ENCODE results near the gene HYDIN. TPM values are rescaled to one million over a fixed set of nuclear protein-coding genes. Genes with fewer than 3 reads are reported as not detected.

HYDIN gene
- total and polyA plus RNA-seq, 2 experiments from 2014 or later: 3.1 to 7.7 TPM

DNA sequence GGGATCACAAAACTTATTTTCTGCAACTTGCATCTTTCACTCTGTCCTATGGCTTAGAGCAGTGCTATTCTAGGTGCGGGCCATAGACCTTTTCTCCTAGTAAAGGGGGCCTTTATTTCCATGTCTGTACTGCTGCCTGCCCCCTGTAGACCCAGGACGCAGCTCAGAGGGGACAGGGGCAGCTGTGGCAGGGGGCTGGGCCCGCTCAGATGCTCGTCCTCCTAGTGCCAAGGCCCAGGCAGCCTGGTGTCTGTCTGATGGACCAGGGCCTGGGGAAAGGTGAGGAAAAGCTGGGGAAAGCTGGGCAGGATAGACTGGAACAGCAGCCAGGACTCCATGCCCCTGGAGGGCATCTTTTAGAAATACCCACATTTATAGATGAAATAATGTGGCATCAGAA lies 455.1 kb downstream of the HYDIN start:
- peaks cover 5% of the 10 kb centered on the region; the same call in 1 of the 3 replicates for H3K4me1 Mint-ChIP-seq
- no peak for ATAC-seq
- peaks cover 3% of the 10 kb centered on the region; the same call in 2 of the 3 replicates for H3K9me3 Mint-ChIP-seq

More for the DNA sequence above, 455.1 kb downstream of the HYDIN start:
- Mint-ChIP-seq H3K27me3 (ENCODE audit: insufficient read depth, low read depth, poor library complexity) (peaks cover 12% of the 10 kb centered on the region), H3K36me3 (ENCODE audit: low read depth) (peaks cover 41% of the 10 kb centered on the region), H3K27ac (no peak overlapping the region), H3K4me3 (no peak overlapping the region)
- no peak overlapping the region for H3K27ac ChIP-seq (ENCODE audit: low read depth)
- no peaks in the 10 kb centered on the region for H3K27me3 ChIP-seq (ENCODE audit: insufficient read depth)
- peaks cover 3% of the 10 kb centered on the region; the same call in 1 of the 2 replicates for H3K4me1 ChIP-seq (ENCODE audit: insufficient read depth)
- no peak overlapping the region for H3K4me3 ChIP-seq
- no peak for DNase-seq (ENCODE audit: low spot score)
- H3K9me2 ChIP-seq (ENCODE audit: insufficient read depth): no peaks in the 10 kb centered on the region
- H3F3A ChIP-seq (replicated peaks; ENCODE audit: low read depth): peaks cover 2% of the 10 kb centered on the region; the same call in 1 of the 2 replicates
- H2AFZ ChIP-seq: no peak overlapping the region
- H4K20me1 ChIP-seq (replicated peaks; ENCODE audit: insufficient read depth): peaks cover 9% of the 10 kb centered on the region; the same call in 1 of the 2 replicates
- no peak overlapping the region for H3K4me2 ChIP-seq
- peaks cover 9% of the 10 kb centered on the region; the same call in 1 of the 2 replicates for H3K36me3 ChIP-seq (ENCODE audit: insufficient read depth)
- H3K79me2 ChIP-seq (replicated peaks; ENCODE audit: insufficient read depth): no peaks in the 10 kb centered on the region
- TF ChIP-seq ZNF331 (CRISPR knock-in tag; IDR thresholded peaks at IDR 0.05; ENCODE audit: low read depth) (no peak), ZNF114 (CRISPR knock-in tag; IDR thresholded peaks at IDR 0.05) (no peak), POLR2AphosphoS5 (IDR thresholded peaks at IDR 0.05; ENCODE audit: low read depth) (no peak), ZNF462 (CRISPR knock-in tag; IDR thresholded peaks at IDR 0.05) (no peak), JUNB (IDR thresholded peaks at IDR 0.05; ENCODE audit: unreplicated experiment) (no peak), EZH2 (IDR thresholded peaks at IDR 0.05; ENCODE audit: low read depth, unreplicated experiment) (no peak), EZH2phosphoT487 (IDR thresholded peaks at IDR 0.05; ENCODE audit: unreplicated experiment) (no peak), STAT1 (IDR thresholded peaks at IDR 0.05; ENCODE audit: unreplicated experiment) (no peak), CREB1 (CRISPR knock-in tag; IDR thresholded peaks at IDR 0.05; ENCODE audit: low read depth) (no peak), NANOG (IDR thresholded peaks at IDR 0.05; ENCODE audit: borderline replicate concordance) (no peak)
- TF ChIP-seq, protein P1, sequence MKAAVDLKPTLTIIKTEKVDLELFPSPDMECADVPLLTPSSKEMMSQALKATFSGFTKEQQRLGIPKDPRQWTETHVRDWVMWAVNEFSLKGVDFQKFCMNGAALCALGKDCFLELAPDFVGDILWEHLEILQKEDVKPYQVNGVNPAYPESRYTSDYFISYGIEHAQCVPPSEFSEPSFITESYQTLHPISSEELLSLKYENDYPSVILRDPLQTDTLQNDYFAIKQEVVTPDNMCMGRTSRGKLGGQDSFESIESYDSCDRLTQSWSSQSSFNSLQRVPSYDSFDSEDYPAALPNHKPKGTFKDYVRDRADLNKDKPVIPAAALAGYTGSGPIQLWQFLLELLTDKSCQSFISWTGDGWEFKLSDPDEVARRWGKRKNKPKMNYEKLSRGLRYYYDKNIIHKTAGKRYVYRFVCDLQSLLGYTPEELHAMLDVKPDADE (IDR thresholded peaks at IDR 0.05): no peak
- TF ChIP-seq, protein P2, sequence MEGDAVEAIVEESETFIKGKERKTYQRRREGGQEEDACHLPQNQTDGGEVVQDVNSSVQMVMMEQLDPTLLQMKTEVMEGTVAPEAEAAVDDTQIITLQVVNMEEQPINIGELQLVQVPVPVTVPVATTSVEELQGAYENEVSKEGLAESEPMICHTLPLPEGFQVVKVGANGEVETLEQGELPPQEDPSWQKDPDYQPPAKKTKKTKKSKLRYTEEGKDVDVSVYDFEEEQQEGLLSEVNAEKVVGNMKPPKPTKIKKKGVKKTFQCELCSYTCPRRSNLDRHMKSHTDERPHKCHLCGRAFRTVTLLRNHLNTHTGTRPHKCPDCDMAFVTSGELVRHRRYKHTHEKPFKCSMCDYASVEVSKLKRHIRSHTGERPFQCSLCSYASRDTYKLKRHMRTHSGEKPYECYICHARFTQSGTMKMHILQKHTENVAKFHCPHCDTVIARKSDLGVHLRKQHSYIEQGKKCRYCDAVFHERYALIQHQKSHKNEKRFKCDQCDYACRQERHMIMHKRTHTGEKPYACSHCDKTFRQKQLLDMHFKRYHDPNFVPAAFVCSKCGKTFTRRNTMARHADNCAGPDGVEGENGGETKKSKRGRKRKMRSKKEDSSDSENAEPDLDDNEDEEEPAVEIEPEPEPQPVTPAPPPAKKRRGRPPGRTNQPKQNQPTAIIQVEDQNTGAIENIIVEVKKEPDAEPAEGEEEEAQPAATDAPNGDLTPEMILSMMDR (conservative IDR thresholded peaks at IDR 0.05; ENCODE audit: low read depth in 2 of 2): no peak

Measured in GM23338 (cell line).